Fibroblast of lung (primary cell): ENCODE measurements around the gene ZNF474.

Experiments
- EZH2 ChIP-seq: IDR thresholded peaks from 2 replicates; pipeline ENCODE4 v1.5.1; 2012; ENCODE audit warnings: low read length, control low read depth, mild to moderate bottlenecking; ENCODE audit errors: missing control alignments
- TF ChIP-seq, protein P1 (sequence below), 2 donors: IDR thresholded peaks in 1 of 2; conservative IDR thresholded peaks in 1 of 2; 1 replicate in 1 of 2; 2 replicates in 1 of 2; pipeline ENCODE4 v1.5.1; 2011 to 2012; ENCODE audit warnings: low read length in 2 of 2, control low read depth in 1 of 2, inconsistent platforms in 1 of 2, low read depth in 1 of 2, mild to moderate bottlenecking in 1 of 2

DNA sequence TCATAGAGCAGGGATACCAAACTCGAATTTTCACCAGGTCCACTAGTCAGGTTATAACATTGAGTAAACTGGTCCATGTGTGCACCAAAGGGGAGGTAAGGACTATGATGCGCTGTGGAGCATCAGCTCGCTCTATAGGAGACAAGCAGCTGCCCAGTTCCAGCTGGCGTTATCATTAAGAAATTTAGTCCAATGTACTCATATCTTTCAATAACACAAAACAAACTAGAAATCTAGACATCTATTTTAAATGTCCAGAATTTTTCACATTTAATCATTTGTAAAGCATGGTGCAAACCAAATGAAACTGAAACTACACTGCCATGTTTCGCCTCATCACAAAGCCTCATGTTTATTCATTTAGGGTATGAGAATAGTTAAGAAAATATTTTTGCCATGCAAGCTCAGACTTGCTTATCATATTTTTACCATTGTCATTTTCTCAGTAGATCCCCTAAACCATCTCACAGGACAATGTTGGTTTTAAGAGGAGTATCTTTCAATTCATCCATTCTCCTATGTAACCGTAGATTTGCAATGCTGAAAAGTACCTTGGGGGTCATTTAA, 50.9 kb downstream of the ZNF474 start:
- TF ChIP-seq, protein P1, sequence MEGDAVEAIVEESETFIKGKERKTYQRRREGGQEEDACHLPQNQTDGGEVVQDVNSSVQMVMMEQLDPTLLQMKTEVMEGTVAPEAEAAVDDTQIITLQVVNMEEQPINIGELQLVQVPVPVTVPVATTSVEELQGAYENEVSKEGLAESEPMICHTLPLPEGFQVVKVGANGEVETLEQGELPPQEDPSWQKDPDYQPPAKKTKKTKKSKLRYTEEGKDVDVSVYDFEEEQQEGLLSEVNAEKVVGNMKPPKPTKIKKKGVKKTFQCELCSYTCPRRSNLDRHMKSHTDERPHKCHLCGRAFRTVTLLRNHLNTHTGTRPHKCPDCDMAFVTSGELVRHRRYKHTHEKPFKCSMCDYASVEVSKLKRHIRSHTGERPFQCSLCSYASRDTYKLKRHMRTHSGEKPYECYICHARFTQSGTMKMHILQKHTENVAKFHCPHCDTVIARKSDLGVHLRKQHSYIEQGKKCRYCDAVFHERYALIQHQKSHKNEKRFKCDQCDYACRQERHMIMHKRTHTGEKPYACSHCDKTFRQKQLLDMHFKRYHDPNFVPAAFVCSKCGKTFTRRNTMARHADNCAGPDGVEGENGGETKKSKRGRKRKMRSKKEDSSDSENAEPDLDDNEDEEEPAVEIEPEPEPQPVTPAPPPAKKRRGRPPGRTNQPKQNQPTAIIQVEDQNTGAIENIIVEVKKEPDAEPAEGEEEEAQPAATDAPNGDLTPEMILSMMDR (conservative IDR thresholded peaks at IDR 0.05 in 1 of 2, IDR thresholded peaks at IDR 0.05 in 1 of 2; ENCODE audit: low read depth in 1 of 2, low read length in 2 of 2) = no peak
- no peak for TF ChIP-seq EZH2
